GM10248 (cell line): ENCODE data around the gene PDGFRB.

Source experiments
- CTCF ChIA-PET: fragments of 300-600 bp; sonication (Branson Sonifier 250); formaldehyde crosslinking; extraction: SDS; loops from one replicate; lab custom pipeline; 2021; ENCODE audit warnings: antibody characterized with exemption; lab: Yijun Ruan, JAX
- POLR2A ChIA-PET: fragments of 350-650 bp; sonication (Branson Sonifier 250); formaldehyde crosslinking; extraction: SDS; loops from one replicate; lab custom pipeline; 2020; ENCODE audit warnings: antibody characterized with exemption; lab: Yijun Ruan, JAX
- DNase-seq: peaks from one replicate; pipeline ENCODE4 v3.0.0; 2012; ENCODE audit errors: extremely low spot score
- CTCF ChIP-seq: IDR thresholded peaks from 2 replicates; pipeline ENCODE4 v1.5.1; 2012; ENCODE audit warnings: mild to moderate bottlenecking, low read depth; ENCODE audit errors: extremely low read depth, missing control alignments, control extremely low read depth

PDGFRB gene

GRCh38 chr5:150189326-150189725 lies 33.7 kb upstream of the PDGFRB start:
- TF ChIP-seq CTCF: no peak
- CTCF ChIA-PET: interaction anchor here (0.8 kb wide), 1 partner anchor 13 kb away, joined by 4 read pairs; no protein-coding TSS in a partner anchor
- DNase-seq: no peak
- POLR2A ChIA-PET: no interaction called here

DNA sequence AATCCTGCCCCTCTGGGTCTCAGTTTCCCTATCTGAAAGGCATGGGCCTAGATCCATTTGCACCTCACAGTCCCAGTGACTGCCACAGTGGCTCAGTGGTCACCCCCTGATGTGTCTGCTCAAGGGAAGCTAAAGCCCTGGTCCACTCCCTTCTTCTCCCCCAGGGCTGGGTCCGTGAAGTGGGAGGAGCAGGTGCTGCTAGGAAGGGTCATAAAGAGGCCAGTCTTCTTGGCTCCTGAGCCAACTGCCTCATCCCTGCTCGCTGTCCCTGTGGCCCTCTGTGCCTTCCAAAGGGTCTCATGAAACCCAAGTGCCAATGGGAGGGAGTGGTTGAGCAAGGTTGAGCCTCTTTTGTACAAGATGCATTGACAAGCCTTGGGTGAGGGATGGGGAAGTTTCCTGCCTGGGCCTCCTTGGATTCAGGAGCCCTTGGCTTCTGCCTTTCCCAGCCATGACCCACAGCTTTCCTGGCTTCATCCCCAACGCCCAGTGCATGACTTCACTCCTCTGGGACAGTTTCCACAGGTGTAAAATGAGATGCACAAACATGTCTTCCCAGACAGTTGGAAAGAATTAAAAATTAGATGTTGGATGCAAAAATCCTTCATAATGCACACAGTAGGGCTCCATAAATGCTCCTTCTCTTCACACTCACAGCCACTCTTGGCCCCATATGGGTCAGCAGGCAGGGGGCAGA lies 32.6 kb upstream of the PDGFRB start:
- ChIA-PET CTCF (interaction anchor here (0.8 to 1.6 kb wide), 3 partner anchors 9 to 30 kb away, joined by 4 read pairs; no protein-coding TSS in a partner anchor), POLR2A (no interaction called here)
- no peak for TF ChIP-seq CTCF
- no peak for DNase-seq

GRCh38 chr5:150186897-150187296 lies 31.3 kb upstream of the PDGFRB start:
- ChIA-PET POLR2A (no interaction called here), CTCF (interaction anchor here (1.4 to 1.7 kb wide), 2 partner anchors 11 to 42 kb away, joined by 3 read pairs; no protein-coding TSS in a partner anchor)
- no peak for DNase-seq
- TF ChIP-seq CTCF: no peak

DNA sequence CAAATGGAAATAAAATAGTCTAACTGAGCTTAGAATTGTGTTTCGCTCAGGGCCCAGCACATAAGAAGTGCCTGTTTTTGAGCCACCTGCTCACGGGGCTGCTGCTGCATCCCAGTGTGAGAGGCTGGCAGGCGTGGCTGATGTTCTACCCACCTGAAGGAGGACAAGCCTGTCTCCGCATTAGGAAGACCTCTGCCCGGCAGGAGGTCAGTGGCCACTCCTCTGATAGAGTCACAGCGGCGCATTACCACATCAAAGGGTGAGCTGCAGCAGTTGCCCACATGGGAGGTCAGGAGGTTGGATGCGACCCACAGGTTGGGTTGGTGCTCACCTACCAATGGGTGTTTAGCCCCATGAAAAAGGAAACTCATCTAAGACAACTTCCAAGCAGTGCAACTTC lies 30.5 kb upstream of the PDGFRB start:
- POLR2A ChIA-PET: no interaction called here
- CTCF ChIA-PET: interaction anchor here (1.4 to 1.7 kb wide), 3 partner anchors 10 to 41 kb away, joined by 3 read pairs; no protein-coding TSS in a partner anchor
- TF ChIP-seq CTCF: no peak
- DNase-seq: no peak

GRCh38 chr5:150184990-150185912 lies 29.6 kb upstream of the PDGFRB start:
- CTCF ChIA-PET: interaction anchor here (1.1 to 1.4 kb wide), 3 partner anchors 9 to 40 kb away, joined by 3 read pairs; no protein-coding TSS in a partner anchor
- no peak for DNase-seq
- no peak for TF ChIP-seq CTCF
- POLR2A ChIA-PET: no interaction called here

GRCh38 chr5:150184006-150184405 lies 28.4 kb upstream of the PDGFRB start:
- no peak for TF ChIP-seq CTCF
- POLR2A ChIA-PET: no interaction called here
- CTCF ChIA-PET: interaction anchor here (1.1 kb wide), 1 partner anchor 8 kb away, joined by 3 read pairs; no protein-coding TSS in a partner anchor
- DNase-seq: no peak
